HepG2 (cell line): ENCODE results near the gene ZNF277. TPM values are rescaled to one million over a fixed set of nuclear protein-coding genes. Genes with fewer than 3 reads are reported as not detected.

Experiments
- HDAC2 ChIP-seq: sonication (generic); formaldehyde crosslinking; IDR thresholded peaks from 2 replicates; pipeline ENCODE4 v1.4.0; 2020; ENCODE audit warnings: missing genetic modification reagents
- KDM5A ChIP-seq: fragments of 200-600 bp; sonication (generic); IDR thresholded peaks from 2 replicates; pipeline ENCODE4 v1.7.0; 2018; ENCODE audit warnings: antibody characterized with exemption, mild to moderate bottlenecking, low read length, borderline replicate concordance
- MXD4 ChIP-seq: IDR thresholded peaks from 2 replicates; pipeline ENCODE4 v1.6.1; 2016; ENCODE audit warnings: mild to moderate bottlenecking, missing biosample characterization, missing genetic modification reagents
- PHF8 ChIP-seq: sonication (generic); formaldehyde crosslinking; IDR thresholded peaks from 2 replicates; pipeline ENCODE4 v1.5.0; 2020; ENCODE audit warnings: missing genetic modification reagents
- SNAI1 ChIP-seq: sonication (generic); formaldehyde crosslinking; IDR thresholded peaks from 2 replicates; pipeline ENCODE4 v1.5.0; 2020; ENCODE audit warnings: mild to moderate bottlenecking, missing genetic modification reagents, borderline replicate concordance
- ZBTB10 ChIP-seq: sonication (generic); formaldehyde crosslinking; IDR thresholded peaks from 2 replicates; pipeline ENCODE4 v1.4.0; 2020; ENCODE audit warnings: missing genetic modification reagents, borderline replicate concordance
- ZBTB25 ChIP-seq: IDR thresholded peaks from 2 replicates; pipeline ENCODE4 v1.6.1; 2018; ENCODE audit warnings: missing genetic modification reagents
- ZMYM3 ChIP-seq: sonication (generic); formaldehyde crosslinking; IDR thresholded peaks from 2 replicates; pipeline ENCODE4 v1.5.1; 2020; ENCODE audit warnings: mild to moderate bottlenecking, missing genetic modification reagents
- ZNF234 ChIP-seq: sonication (generic); formaldehyde crosslinking; conservative IDR thresholded peaks from 2 replicates; pipeline ENCODE4 v1.5.1; 2020; ENCODE audit warnings: mild to moderate bottlenecking, missing genetic modification reagents
- polyA plus RNA-seq, 8 experiments: library from polyadenylated mRNA; depleted of rRNA in 3 of 8; stranded (reverse) in 7 of 8; unstranded in 1 of 8; fragments of >200 nt; fragmentation: Illumina TruSeq in 4 of 8; extraction: Trizol in 4 of 8; gene quantifications; 2 replicates each; pipeline versions ENCODE4 v1.2.1 to v1.2.3, GENCODE V29; 2011 to 2016; ENCODE audit warnings: low read depth in 4 of 8, missing spikeins in 1 of 8, mixed read lengths in 1 of 8; ENCODE audit not compliant: insufficient read depth in 1 of 8
- total RNA-seq, 5 experiments: library from RNA; depleted of rRNA; stranded (reverse); fragments of >200 nt; fragmentation: Illumina TruSeq; extraction: Trizol; gene quantifications; 2 replicates each; pipeline ENCODE4 v1.2.3, GENCODE V29; 2016; ENCODE audit warnings: low read depth in 1 of 5
- TF ChIP-seq, protein P1 (sequence below): sonication (generic); formaldehyde crosslinking; IDR thresholded peaks from 2 replicates; pipeline ENCODE4 v1.8.0; 2022; ENCODE audit warnings: mild to moderate bottlenecking, missing genetic modification reagents; ENCODE audit not compliant: insufficient replicate concordance

ZNF277 gene
- total and polyA plus RNA-seq, 2 of the 13 experiments (the other 11 are each of a cell fraction or from before 2014, with no cell fraction given), result 29.1 to 30.1 TPM

DNA sequence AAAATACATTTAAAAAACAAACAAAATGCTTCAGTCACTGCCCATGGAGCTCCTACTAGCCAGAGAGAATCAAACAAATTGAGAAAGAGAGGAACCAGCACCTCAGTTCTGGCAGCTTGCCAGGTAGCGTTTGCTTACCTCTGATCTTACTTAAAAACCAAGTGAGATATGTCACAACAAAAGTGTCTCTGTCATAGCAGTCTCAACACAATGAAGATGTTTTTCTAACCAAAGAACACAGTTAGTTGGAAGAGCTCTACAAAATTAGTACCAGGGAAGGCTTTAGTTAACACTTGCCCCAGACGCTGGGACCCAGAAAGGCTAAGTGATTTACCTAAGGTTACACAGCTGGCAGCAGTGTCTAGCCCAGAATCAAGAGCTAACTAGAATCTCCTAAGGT, 3.7 kb upstream of the ZNF277 start (continued):
- TF ChIP-seq ZBTB10 (CRISPR knock-in tag) (no peak), PHF8 (CRISPR knock-in tag) (no peak), ZNF234 (CRISPR knock-in tag) (no peak), ZMYM3 (CRISPR knock-in tag) (peak; percentile 69; the same call in 1 of the 2 replicates), KDM5A (no peak), ZBTB25 (no peak), HDAC2 (CRISPR knock-in tag) (peak; percentile 35; the same call in 1 of the 2 replicates), MXD4 (CRISPR knock-in tag) (no peak), SNAI1 (CRISPR knock-in tag) (no peak)
- TF ChIP-seq, protein P1, sequence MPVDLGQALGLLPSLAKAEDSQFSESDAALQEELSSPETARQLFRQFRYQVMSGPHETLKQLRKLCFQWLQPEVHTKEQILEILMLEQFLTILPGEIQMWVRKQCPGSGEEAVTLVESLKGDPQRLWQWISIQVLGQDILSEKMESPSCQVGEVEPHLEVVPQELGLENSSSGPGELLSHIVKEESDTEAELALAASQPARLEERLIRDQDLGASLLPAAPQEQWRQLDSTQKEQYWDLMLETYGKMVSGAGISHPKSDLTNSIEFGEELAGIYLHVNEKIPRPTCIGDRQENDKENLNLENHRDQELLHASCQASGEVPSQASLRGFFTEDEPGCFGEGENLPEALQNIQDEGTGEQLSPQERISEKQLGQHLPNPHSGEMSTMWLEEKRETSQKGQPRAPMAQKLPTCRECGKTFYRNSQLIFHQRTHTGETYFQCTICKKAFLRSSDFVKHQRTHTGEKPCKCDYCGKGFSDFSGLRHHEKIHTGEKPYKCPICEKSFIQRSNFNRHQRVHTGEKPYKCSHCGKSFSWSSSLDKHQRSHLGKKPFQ (CRISPR knock-in tag), result no peak
